Activated CD4-positive, CD25-positive, alpha-beta regulatory T cell treated with anti-CD3 and anti-CD28 coated beads, Interleukin-2, amount 50 U/mL, for 24 hours (primary cell): Measurements from ENCODE around the gene MARF1.
"Not testable (repeated sequence)": the region's sequence is repeated elsewhere in the genome, so short reads cannot be mapped to it uniquely, and the experiment has no call there.

ENCODE experiments used
- ATAC-seq, 2 donors: fragments of 150-1000 bp; cut with Tn5 transposase; one replicate each; pipeline ENCODE4 v1.10.0; 2021; ENCODE audit warnings: mild to moderate bottlenecking in 1 of 2, moderate library complexity in 1 of 2

Gene MARF1

GRCh38 chr16:15650698-15651171 is 7.8 kb upstream of the MARF1 start:
- peak; percentile 50 to 53 for ATAC-seq

GRCh38 chr16:15650019-15650697 is 7.2 kb upstream of the MARF1 start, which contains the start of gene NDE1:
NDE1 (plus strand) TSS chr16:15650245; CDS start chr16:15664779, 14,534 bp downstream.
- peak; percentile 97 to 98 for ATAC-seq

DNA sequence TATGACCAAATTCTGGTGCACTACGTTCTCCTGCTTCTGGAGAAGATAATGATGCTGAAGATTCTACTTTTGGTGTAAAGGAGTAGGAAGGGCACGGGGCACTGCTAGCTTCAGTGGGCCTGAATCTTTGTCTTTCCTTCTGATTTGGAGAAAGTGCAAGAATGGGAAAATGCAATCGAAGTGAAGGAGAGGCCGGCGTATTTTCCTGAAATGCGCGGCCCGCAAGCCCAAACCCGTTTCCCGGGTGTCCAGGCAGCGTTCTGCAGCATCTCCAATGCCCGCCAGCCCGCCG is 6.7 kb upstream of the MARF1 start:
- no peak for ATAC-seq

DNA sequence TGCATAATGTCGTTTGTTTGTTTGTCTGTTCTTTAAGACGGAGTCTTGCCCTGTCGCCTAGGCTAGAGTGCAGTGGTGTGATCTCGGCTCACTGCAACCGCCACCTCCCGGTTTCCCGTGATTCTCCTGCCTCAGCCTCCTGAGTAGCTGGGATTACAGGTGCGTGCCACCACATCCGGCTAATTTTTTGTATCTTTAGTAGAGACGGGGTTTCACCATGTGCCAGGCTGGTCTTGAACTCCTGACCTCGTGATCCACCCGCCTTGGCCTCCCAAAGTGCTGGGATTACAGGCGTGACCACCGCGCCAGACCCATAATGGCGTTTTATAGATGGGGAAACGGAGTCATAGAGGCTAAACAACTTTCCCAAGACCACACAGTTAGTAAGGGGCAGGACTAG is 6.4 kb upstream of the MARF1 start:
- ATAC-seq = not testable (repeated sequence)

- ATAC-seq = no peak
These were observed 5.3 kb upstream of the MARF1 start for GRCh38 chr16:15648135-15648730.

- no peak for ATAC-seq
These were observed 4.5 kb upstream of the MARF1 start for GRCh38 chr16:15647294-15648014.

GRCh38 chr16:15646557-15647293 is 3.8 kb upstream of the MARF1 start:
- ATAC-seq = not testable (repeated sequence)

DNA sequence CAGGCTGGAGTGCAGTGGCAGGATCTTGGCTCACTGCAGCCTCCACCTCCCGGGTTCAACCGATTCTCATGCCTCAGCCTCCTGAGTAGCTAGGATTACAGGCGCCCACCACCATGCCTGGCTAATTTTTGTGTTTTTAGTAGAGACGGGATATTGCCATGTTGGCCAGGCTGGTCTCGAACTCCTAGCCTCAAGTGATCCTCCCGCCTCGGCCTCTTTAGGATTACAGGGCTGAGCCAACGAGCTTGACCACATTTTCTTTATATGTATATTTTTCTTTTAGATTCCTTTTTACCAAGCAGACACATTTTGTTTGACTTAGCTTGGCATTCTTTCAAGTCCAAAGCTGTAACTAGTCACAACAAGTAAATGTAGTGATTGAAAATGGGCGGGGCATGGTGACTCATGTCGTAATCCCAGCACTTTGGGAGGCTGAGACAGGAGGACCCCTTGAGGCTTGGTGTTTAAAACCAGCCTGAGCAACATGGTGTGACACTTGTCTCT is 2.1 kb upstream of the MARF1 start:
- ATAC-seq = not testable (repeated sequence)

DNA sequence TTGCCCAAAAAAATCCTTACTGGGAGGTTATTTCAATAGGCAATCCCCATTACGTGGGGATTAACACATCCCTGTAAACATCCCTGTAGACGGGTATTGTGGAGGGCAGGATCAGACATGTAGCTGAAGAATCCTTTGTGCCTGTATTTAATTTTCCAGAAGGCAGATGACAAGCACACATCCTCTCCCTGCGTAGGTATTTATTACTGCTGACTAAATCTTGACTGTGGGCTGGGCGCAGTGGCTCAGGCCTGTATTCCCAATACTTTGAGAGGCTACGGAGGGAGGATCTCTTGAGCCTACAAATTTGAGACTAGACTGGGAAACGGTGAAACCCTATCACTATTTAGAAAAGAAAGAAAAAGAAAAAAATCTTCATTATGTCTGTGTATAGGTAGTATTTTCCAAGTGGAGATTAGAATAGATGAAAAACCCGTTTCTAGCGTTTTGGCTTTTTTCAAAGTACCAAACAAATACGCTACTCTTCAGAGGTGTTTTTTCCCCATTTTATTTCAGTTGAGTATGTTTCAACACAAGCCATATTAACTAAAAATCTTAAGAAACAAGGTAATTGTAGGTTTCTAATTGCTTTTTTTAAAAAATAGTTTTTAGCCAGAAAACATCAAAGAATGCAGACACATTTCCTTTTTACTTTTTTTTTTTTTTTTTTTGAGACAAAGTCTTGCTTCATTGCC is 1.5 kb upstream of the MARF1 start:
- no peak for ATAC-seq

DNA sequence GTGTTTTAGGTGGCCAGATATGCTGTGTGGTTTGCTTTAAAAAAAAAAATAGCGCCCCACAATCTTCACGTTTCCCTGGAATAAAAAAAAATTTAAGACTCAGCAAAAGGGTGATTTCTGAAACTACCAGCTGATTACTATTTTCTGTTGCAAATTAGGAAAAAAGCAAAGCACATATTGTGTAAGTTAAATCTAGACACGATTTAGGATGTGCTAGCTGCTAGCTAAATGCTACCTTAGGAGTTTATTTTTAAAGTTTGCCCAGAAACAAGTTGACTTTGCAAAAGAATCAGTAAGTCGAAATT is 944 bp upstream of the MARF1 start:
- ATAC-seq = no peak

GRCh38 chr16:15642557-15643047 is 352 bp downstream of the MARF1 start:
- peak; percentile 42 to 56 for ATAC-seq

GRCh38 chr16:15641753-15642556 is 999 bp downstream of the MARF1 start:
- ATAC-seq = no peak

GRCh38 chr16:15640966-15641365 is 2.0 kb downstream of the MARF1 start:
- ATAC-seq = no peak

GRCh38 chr16:15639061-15639568 is 3.8 kb downstream of the MARF1 start:
- ATAC-seq = peak; percentile 51 to 57

DNA sequence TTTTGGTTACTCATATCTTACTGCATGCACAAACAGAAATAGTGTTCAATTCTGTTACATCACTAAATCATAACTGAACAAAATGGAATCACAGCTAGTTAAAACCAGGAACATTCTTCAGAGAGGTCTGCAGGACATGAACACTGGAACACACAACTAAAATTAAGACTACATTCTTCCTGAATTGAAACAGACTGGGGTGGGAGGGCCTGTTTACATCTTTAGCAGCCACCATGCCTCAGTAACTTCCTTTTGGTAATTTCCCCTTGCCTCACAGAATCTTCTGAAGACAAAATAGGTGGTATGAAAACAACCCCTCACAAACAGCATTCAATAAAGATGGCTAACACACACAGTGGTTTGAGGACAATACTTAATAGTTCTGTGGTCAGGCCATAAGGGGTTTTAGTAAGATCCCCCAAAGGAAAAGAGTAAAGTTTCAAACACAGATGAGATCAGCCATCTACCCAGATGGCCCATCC is 6.5 kb downstream of the MARF1 start:
- ATAC-seq = peak; percentile 23 to 30

GRCh38 chr16:15635926-15636325 is 7.0 kb downstream of the MARF1 start:
- ATAC-seq = no peak

GRCh38 chr16:15631730-15632409 is 11.1 kb downstream of the MARF1 start:
- ATAC-seq = no peak

DNA sequence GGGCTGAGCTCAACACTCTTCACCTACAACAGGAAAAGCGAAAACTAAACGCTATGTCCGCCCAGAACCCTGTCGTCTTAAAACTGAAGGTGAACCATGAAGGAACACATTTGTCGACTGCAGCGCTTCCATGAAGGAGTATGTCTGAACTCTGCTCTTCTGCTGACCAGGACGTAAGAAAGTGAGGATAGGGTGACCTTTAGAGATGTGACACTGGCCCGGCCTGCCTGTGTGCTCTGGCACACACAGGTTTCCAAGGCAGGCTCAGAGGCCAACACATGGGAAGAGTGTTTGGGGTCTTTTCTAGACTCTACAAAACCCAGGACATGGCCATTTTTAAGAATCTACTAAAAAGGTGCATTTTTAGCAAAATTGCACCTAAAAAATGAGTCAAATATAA is 21.1 kb downstream of the MARF1 start:
- ATAC-seq = no peak

DNA sequence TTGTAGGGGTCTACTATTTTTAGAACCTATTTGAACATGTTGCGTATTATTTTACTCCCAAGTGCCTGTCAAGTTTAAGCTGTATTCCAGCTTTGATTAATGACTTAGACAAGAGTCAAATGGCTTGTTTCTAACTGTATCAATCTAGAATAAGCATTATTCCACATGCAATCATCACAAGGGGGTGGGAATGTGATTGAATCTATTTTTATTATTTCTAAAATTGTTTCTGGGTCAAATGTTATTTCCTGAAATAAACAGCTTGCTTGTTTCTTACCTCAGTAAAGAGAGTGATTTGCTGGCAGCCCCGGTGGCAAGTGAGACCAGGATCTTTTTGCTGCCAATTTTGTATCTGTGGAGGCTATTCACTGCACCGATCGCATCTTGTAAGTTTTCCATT is 21.5 kb downstream of the MARF1 start:
- no peak for ATAC-seq

- ATAC-seq = no peak
These were observed 22.3 kb downstream of the MARF1 start for GRCh38 chr16:15620611-15621195.
